SK-N-SH (cell line): ENCODE results near the gene DUSP15. TPM values are rescaled to one million over a fixed set of nuclear protein-coding genes. Genes with fewer than 3 reads are reported as not detected.

ENCODE experiments used
- CTCF ChIA-PET: fragments of 300-600, 350-600 bp; formaldehyde crosslinking; extraction: SDS; loops from one replicate; lab custom pipeline; 2021; lab: Yijun Ruan, JAX
- POLR2A ChIA-PET: fragments of 350-600 bp; sonication (Branson Sonifier 250); formaldehyde crosslinking; extraction: SDS; loops from one replicate; lab custom pipeline; 2020; ENCODE audit warnings: antibody characterized with exemption, inconsistent platforms; lab: Yijun Ruan, JAX
- DNase-seq: peaks from one replicate; pipeline ENCODE4 v3.0.0; 2012
- H2AFZ ChIP-seq: fragments of 200-600 bp; sonication (generic); 2 replicates; pipeline ENCODE4 v1.8.1; 2016; ENCODE audit warnings: antibody characterized with exemption, mild to moderate bottlenecking, low read depth
- H3F3A ChIP-seq: fragments of 200-600 bp; sonication (generic); replicated peaks from 2 replicates; pipeline ENCODE3; 2016; ENCODE audit warnings: antibody characterized with exemption, mild to moderate bottlenecking; ENCODE audit not compliant: insufficient read depth
- H3K27ac ChIP-seq, 2 experiments: fragments of 200-500 bp in 1 of 2; fragments of 200-600 bp in 1 of 2; sonication (Bioruptor generic) in 1 of 2; sonication (generic), shearing (Covaris generic) in 1 of 2; 2 replicates each; pipeline versions ENCODE4 v1.5.1 to v1.6.1; 2014 to 2016; ENCODE audit warnings: low read depth in 2 of 2, inconsistent platforms in 1 of 2, low read length in 1 of 2, mild to moderate bottlenecking in 1 of 2, mixed read lengths in 1 of 2
- H3K27me3 ChIP-seq: fragments of 200-600 bp; sonication (generic), shearing (Covaris generic); 2 replicates; pipeline ENCODE4 v1.6.1; 2016; ENCODE audit warnings: mixed run types; ENCODE audit not compliant: insufficient read depth
- H3K36me3 ChIP-seq, 2 experiments: fragments of 200-500 bp in 1 of 2; fragments of 200-600 bp in 1 of 2; sonication (Bioruptor generic) in 1 of 2; sonication (generic) in 1 of 2; replicated peaks in 1 of 2; 2 replicates each; pipeline versions ENCODE3 to v1.5.1; 2014 to 2016; ENCODE audit warnings: low read length in 1 of 2, mild to moderate bottlenecking in 1 of 2; ENCODE audit not compliant: insufficient read depth in 2 of 2, control insufficient read depth in 1 of 2
- H3K4me1 ChIP-seq, 2 experiments: fragments of 200-500 bp in 1 of 2; fragments of 200-600 bp in 1 of 2; sonication (Bioruptor generic) in 1 of 2; sonication (generic), shearing (Covaris generic) in 1 of 2; 2 replicates each; pipeline versions ENCODE4 v1.5.1 to v1.6.1; 2014 to 2016; ENCODE audit warnings: low read depth in 1 of 2, low read length in 1 of 2, mixed run types in 1 of 2; ENCODE audit not compliant: insufficient read depth in 2 of 2, control insufficient read depth in 1 of 2
- H3K4me2 ChIP-seq: fragments of 200-600 bp; sonication (generic), shearing (Covaris generic); 2 replicates; pipeline ENCODE4 v1.6.1; 2017; ENCODE audit warnings: mixed run types
- H3K4me3 ChIP-seq, 2 experiments: fragments of 200-500 bp in 1 of 2; fragments of 200-600 bp in 1 of 2; sonication (Bioruptor generic) in 1 of 2; sonication (generic), shearing (Covaris generic) in 1 of 2; 2 replicates each; pipeline versions ENCODE4 v1.5.1 to v1.8.1; 2014 to 2016; ENCODE audit warnings: low read depth in 2 of 2, inconsistent platforms in 1 of 2, low read length in 1 of 2, mild to moderate bottlenecking in 1 of 2, mixed read lengths in 1 of 2, moderate library complexity in 1 of 2
- H3K79me2 ChIP-seq: fragments of 200-600 bp; sonication (generic); 2 replicates; pipeline ENCODE4 v1.8.1; 2017; ENCODE audit warnings: mild to moderate bottlenecking; ENCODE audit not compliant: insufficient read depth
- H3K9ac ChIP-seq: fragments of 200-600 bp; sonication (generic); 2 replicates; pipeline ENCODE4 v1.6.1; 2017; ENCODE audit warnings: mixed run types
- H3K9me2 ChIP-seq: fragments of 200-600 bp; sonication (generic); 2 replicates; pipeline ENCODE4 v1.6.1; 2017; ENCODE audit warnings: mixed run types
- H3K9me3 ChIP-seq: fragments of 200-600 bp; sonication (generic); 2 replicates; pipeline ENCODE4 v1.6.1; 2017; ENCODE audit warnings: mixed run types, mild to moderate bottlenecking, moderate library complexity
- H4K20me1 ChIP-seq: fragments of 200-600 bp; sonication (generic); 2 replicates; pipeline ENCODE4 v1.6.1; 2017; ENCODE audit warnings: mild to moderate bottlenecking, mixed run types; ENCODE audit not compliant: insufficient read depth
- CHD2 ChIP-seq: fragments of 150-350 bp; IDR thresholded peaks from 2 replicates; pipeline ENCODE4 v1.6.1; 2018; ENCODE audit warnings: low read length; ENCODE audit not compliant: partially characterized antibody
- EP300 ChIP-seq, 2 experiments: IDR thresholded peaks; 2 replicates each; pipeline versions ENCODE4 v1.4.0 to v1.6.1; 2012; ENCODE audit warnings: borderline replicate concordance in 1 of 2, low read depth in 1 of 2, low read length in 1 of 2
- FOSL2 ChIP-seq: IDR thresholded peaks from 2 replicates; pipeline ENCODE4 v1.4.0; 2012; ENCODE audit warnings: low read depth, mild to moderate bottlenecking, moderate library complexity, borderline replicate concordance
- FOXM1 ChIP-seq: IDR thresholded peaks from 2 replicates; pipeline ENCODE4 v1.4.0; 2012; ENCODE audit warnings: low read depth, mild to moderate bottlenecking
- IRF3 ChIP-seq: fragments of 150-350 bp; IDR thresholded peaks from 2 replicates; pipeline ENCODE4 v1.6.1; 2016; ENCODE audit warnings: mild to moderate bottlenecking, low read depth, low read length
- MXI1 ChIP-seq: IDR thresholded peaks from 2 replicates; pipeline ENCODE4 v1.6.1; 2012; ENCODE audit warnings: mild to moderate bottlenecking, low read depth, low read length, improper control_type of control experiment
- RFX5 ChIP-seq: IDR thresholded peaks from 2 replicates; pipeline ENCODE4 v1.6.1; 2012; ENCODE audit warnings: mild to moderate bottlenecking, improper control_type of control experiment, low read length
- RXRA ChIP-seq: IDR thresholded peaks from 2 replicates; pipeline ENCODE4 v1.4.0; 2012; ENCODE audit warnings: low read depth, mild to moderate bottlenecking, borderline replicate concordance
- TAF1 ChIP-seq: IDR thresholded peaks from 2 replicates; pipeline ENCODE4 v1.6.1; 2012; ENCODE audit warnings: low read depth, mild to moderate bottlenecking, low read length, moderate library complexity, borderline replicate concordance
- USF1 ChIP-seq: IDR thresholded peaks from 2 replicates; pipeline ENCODE4 v1.4.0; 2012; ENCODE audit warnings: low read depth, borderline replicate concordance
- YY1 ChIP-seq: IDR thresholded peaks from 2 replicates; pipeline ENCODE4 v1.4.0; 2012; ENCODE audit warnings: low read depth, mild to moderate bottlenecking
- WGBS: methylation state at CpG from one replicate; pipeline ENCODE4 v1.1.6; 2017; ENCODE audit warnings: low lambda C conversion rate; 5-methylcytosine and 5-hydroxymethylcytosine counted together
- polyA plus RNA-seq, 3 experiments: library from polyadenylated mRNA; depleted of rRNA; stranded (reverse); fragments of >200 nt; gene quantifications; 2 replicates each; pipeline ENCODE4 v1.2.3, GENCODE V29; 2012
- TF ChIP-seq, protein P1 (sequence below): IDR thresholded peaks from 2 replicates; pipeline ENCODE4; 2012
- TF ChIP-seq, protein P2 (sequence below): fragments of 150-350 bp; IDR thresholded peaks from 2 replicates; pipeline ENCODE4 v1.6.1; 2017; ENCODE audit warnings: antibody characterized with exemption, low read length, low read depth, borderline replicate concordance
- TF ChIP-seq, protein P3 (sequence below): IDR thresholded peaks from 2 replicates; pipeline ENCODE4 v1.4.0; 2012; ENCODE audit warnings: low read depth

The DUSP15 gene
- polyA plus RNA-seq, 1 of the 3 experiments (the other 2 are of a cell fraction), result 5.4 TPM

DNA sequence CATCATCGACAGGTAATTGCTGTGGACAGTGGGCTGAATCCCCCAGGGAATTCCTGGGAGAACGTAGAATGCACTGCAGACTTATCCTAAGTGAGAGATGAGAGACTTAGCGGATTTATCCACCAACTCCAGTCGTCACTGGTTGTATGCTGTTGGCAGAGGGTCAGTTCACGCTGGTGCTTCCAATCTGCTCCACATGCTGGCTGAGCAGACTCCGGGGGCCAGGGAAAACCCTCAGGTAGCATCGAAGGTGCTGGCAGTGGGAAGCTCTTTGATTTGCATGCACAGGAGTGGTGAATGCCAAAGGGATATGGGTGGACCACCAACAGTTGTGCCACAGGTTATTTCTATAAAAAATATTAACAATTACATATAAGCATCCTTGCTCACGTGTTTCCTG, 20.3 kb upstream of the DUSP15 start:
- Histone ChIP-seq H3K4me2 (no peak overlapping the region), H3K27me3 (no peaks in the 10 kb centered on the region), H3K9me3 (no peaks in the 10 kb centered on the region), H2AFZ (no peak overlapping the region), H3K9ac (no peak overlapping the region), H3F3A (no peaks in the 10 kb centered on the region), H3K4me3 (no peak overlapping the region), H3K9me2 (no peaks in the 10 kb centered on the region), H3K4me1 (no peaks in the 10 kb centered on the region), H3K79me2 (no peaks in the 10 kb centered on the region), H3K27ac (no peak overlapping the region), H3K36me3 (no peaks in the 10 kb centered on the region), H4K20me1 (no peaks in the 10 kb centered on the region)
- no peak for DNase-seq
- WGBS, result 31% methylated on average over 4 of the region's 8 CpGs
- TF ChIP-seq USF1, result no peak
- no peak for TF ChIP-seq CHD2
- no peak for TF ChIP-seq YY1
- no peak for TF ChIP-seq MXI1
- no peak for TF ChIP-seq FOXM1
- TF ChIP-seq, protein P1, sequence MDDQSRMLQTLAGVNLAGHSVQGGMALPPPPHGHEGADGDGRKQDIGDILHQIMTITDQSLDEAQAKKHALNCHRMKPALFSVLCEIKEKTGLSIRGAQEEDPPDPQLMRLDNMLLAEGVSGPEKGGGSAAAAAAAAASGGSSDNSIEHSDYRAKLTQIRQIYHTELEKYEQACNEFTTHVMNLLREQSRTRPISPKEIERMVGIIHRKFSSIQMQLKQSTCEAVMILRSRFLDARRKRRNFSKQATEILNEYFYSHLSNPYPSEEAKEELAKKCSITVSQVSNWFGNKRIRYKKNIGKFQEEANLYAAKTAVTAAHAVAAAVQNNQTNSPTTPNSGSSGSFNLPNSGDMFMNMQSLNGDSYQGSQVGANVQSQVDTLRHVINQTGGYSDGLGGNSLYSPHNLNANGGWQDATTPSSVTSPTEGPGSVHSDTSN, result no peak
- no peak for TF ChIP-seq RXRA
- TF ChIP-seq RFX5, result no peak
- no peak for TF ChIP-seq IRF3
- no peak for TF ChIP-seq TAF1
- no peak for TF ChIP-seq EP300 (IDR thresholded peaks at IDR 0.05; ENCODE audit: borderline replicate concordance in 1 of 2, low read depth in 1 of 2, low read length in 1 of 2)
- TF ChIP-seq FOSL2, result no peak
- ChIA-PET POLR2A (no interaction called here), CTCF (no interaction called here)

DNA sequence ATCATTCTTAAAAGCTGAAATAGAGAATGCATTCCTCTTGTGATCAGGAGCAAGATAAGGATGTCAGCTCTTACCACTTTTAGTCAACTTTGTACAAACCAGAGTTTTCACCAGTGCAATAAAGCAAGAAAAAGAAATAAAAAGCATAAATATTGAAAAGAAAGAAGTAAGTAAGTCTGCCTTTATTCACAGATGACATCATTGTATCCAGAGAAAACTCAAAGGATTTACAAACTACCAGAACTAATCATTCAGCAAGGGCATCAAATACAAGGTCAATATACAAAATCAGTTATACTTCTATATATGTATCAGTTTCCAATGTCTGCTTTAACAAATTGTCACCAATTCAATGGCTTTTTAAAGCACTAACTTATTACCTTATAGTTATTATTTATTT, 13.5 kb upstream of the DUSP15 start:
- CTCF ChIA-PET, result interaction anchor here (0.6 to 1.3 kb wide), 3 partner anchors 23 to 68 kb away, joined by 3 to 6 read pairs (median 3); partner anchors contain the start of gene PDRG1

More for the DNA sequence above, 13.5 kb upstream of the DUSP15 start:
- POLR2A ChIA-PET, result no interaction called here
- H3K79me2 ChIP-seq, result no peaks in the 10 kb centered on the region
- TF ChIP-seq, protein P2, sequence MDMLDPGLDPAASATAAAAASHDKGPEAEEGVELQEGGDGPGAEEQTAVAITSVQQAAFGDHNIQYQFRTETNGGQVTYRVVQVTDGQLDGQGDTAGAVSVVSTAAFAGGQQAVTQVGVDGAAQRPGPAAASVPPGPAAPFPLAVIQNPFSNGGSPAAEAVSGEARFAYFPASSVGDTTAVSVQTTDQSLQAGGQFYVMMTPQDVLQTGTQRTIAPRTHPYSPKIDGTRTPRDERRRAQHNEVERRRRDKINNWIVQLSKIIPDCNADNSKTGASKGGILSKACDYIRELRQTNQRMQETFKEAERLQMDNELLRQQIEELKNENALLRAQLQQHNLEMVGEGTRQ, result no peak
- TF ChIP-seq CHD2 (no peak), MXI1 (no peak)
- TF ChIP-seq, protein P3, sequence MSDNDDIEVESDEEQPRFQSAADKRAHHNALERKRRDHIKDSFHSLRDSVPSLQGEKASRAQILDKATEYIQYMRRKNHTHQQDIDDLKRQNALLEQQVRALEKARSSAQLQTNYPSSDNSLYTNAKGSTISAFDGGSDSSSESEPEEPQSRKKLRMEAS, result no peak
- H3F3A ChIP-seq, result no peaks in the 10 kb centered on the region
- H3K9me2 ChIP-seq, result no peaks in the 10 kb centered on the region
- H3K4me3 ChIP-seq, result no peak overlapping the region
- H4K20me1 ChIP-seq, result no peaks in the 10 kb centered on the region
- no peaks in the 10 kb centered on the region for H3K36me3 ChIP-seq
- no peak overlapping the region for H3K9ac ChIP-seq
- no peak overlapping the region for H3K27ac ChIP-seq
- no peak for DNase-seq
- H3K27me3 ChIP-seq, result no peaks in the 10 kb centered on the region
- H3K9me3 ChIP-seq, result no peaks in the 10 kb centered on the region
- H3K4me1 ChIP-seq, result no peaks in the 10 kb centered on the region; a peak in 1 of 4 replicates
- no peak overlapping the region for H3K4me2 ChIP-seq
- H2AFZ ChIP-seq, result no peak overlapping the region
